Measurements from ENCODE around the gene LCTL.
"Not testable (repeated sequence)": the region's sequence is repeated elsewhere in the genome, so short reads cannot be mapped to it uniquely, and the experiment has no call there.

LCTL gene

GRCh38 chr15:66591322-66591862 is 25.6 kb upstream of the LCTL start:
- no peak for DNase-seq (ENCODE audit: low read depth)

- DNase-seq (ENCODE audit: low read depth), result no peak
Measured at GRCh38 chr15:66590435-66590834, 24.6 kb upstream of the LCTL start.

- DNase-seq (ENCODE audit: low read depth), result not testable (repeated sequence)
Measured at GRCh38 chr15:66589429-66589828, 23.6 kb upstream of the LCTL start.

GRCh38 chr15:66588971-66589370 is 23.2 kb upstream of the LCTL start:
- DNase-seq (ENCODE audit: low read depth), result no peak

GRCh38 chr15:66588537-66588936 is 22.7 kb upstream of the LCTL start:
- no peak for DNase-seq (ENCODE audit: low read depth)

- no peak for DNase-seq (ENCODE audit: low read depth)
Measured at GRCh38 chr15:66587749-66588148, 22.0 kb upstream of the LCTL start.

GRCh38 chr15:66587020-66587419 is 21.2 kb upstream of the LCTL start:
- no peak for DNase-seq (ENCODE audit: low read depth)

GRCh38 chr15:66586155-66586976 is 20.6 kb upstream of the LCTL start:
- no peak for DNase-seq (ENCODE audit: low read depth)

GRCh38 chr15:66581972-66582537 is 16.3 kb upstream of the LCTL start:
- DNase-seq (ENCODE audit: low read depth), result no peak

GRCh38 chr15:66580643-66581042 is 14.8 kb upstream of the LCTL start:
- no peak for DNase-seq (ENCODE audit: low read depth)

GRCh38 chr15:66578286-66578875 is 12.6 kb upstream of the LCTL start:
- no peak for DNase-seq (ENCODE audit: low read depth)

GRCh38 chr15:66574596-66574950 is 8.8 kb upstream of the LCTL start:
- no peak for DNase-seq (ENCODE audit: low read depth)

- no peak for DNase-seq (ENCODE audit: low read depth)
Measured at GRCh38 chr15:66573719-66574595, 8.2 kb upstream of the LCTL start.

GRCh38 chr15:66573348-66573718 is 7.5 kb upstream of the LCTL start:
- DNase-seq (ENCODE audit: low read depth), result no peak

- DNase-seq (ENCODE audit: low read depth), result no peak
Measured at GRCh38 chr15:66572146-66572545, 6.3 kb upstream of the LCTL start.

- no peak for DNase-seq (ENCODE audit: low read depth)
Measured at GRCh38 chr15:66570842-66571478, 5.2 kb upstream of the LCTL start.

- DNase-seq (ENCODE audit: low read depth), result no peak
Measured at GRCh38 chr15:66570327-66570726, 4.5 kb upstream of the LCTL start.

GRCh38 chr15:66569461-66570137 is 3.8 kb upstream of the LCTL start:
- no peak for DNase-seq (ENCODE audit: low read depth)

GRCh38 chr15:66567897-66568296 is 2.1 kb upstream of the LCTL start:
- no peak for DNase-seq (ENCODE audit: low read depth)

- peak; percentile 28 for DNase-seq (ENCODE audit: low read depth)
Measured at GRCh38 chr15:66566963-66567531, 1.2 kb upstream of the LCTL start.

GRCh38 chr15:66565141-66565641 is 607 bp downstream of the LCTL start:
- DNase-seq (ENCODE audit: low read depth), result no peak

Data from activated gamma-delta T cell treated with anti-CD3 and anti-CD28 coated beads, Interleukin-2, amount 50 U/mL, for 16 hours (primary cell).